Adrenal gland (tissue), 12 donors: ENCODE data around the gene ERICH6B. TPM values are rescaled to one million over a fixed set of nuclear protein-coding genes. Genes with fewer than 3 reads are reported as not detected.

Source experiments
- DNase-seq, 7 donors: peaks; one replicate each; pipeline ENCODE4 v3.0.0-alpha.2; 2019 to 2020
- H3K27ac ChIP-seq, 5 donors: fragments of 200-600 bp; sonication (generic) in 4 of 5; 1 replicate in 3 of 5; 2 replicates in 2 of 5; pipeline versions ENCODE4 v1.5.1 to v1.8.0; 2016 to 2020; ENCODE audit warnings: mild to moderate bottlenecking in 1 of 5
- H3K27me3 ChIP-seq: fragments of 200-600 bp; 2 replicates; pipeline ENCODE4 v1.8.0; 2021
- H3K36me3 ChIP-seq, 2 donors: fragments of 200-600 bp; replicated peaks in 1 of 2; 1 replicate in 1 of 2; 2 replicates in 1 of 2; pipeline versions ENCODE4 v1.5.1 to v1.8.0; 2018 to 2022
- H3K4me1 ChIP-seq, 2 donors: fragments of 200-600 bp; replicated peaks in 1 of 2; 1 replicate in 1 of 2; 2 replicates in 1 of 2; pipeline versions ENCODE4 v1.5.1 to v1.8.0; 2018 to 2021
- H3K4me3 ChIP-seq, 4 donors: fragments of 200-600 bp; sonication (generic) in 3 of 4; one replicate each; pipeline ENCODE4 v1.5.1; 2016 to 2018
- H3K9me3 ChIP-seq, 3 donors: fragments of 200-600 bp; sonication (generic) in 1 of 3; replicated peaks in 1 of 3; 1 replicate in 2 of 3; 2 replicates in 1 of 3; pipeline versions ENCODE4 v1.5.1 to v1.8.0; 2016 to 2021
- CTCF ChIP-seq, 6 experiments: fragments of 450-650 bp in 4 of 6; fragments of 200-600 bp in 2 of 6; sonication (generic) in 1 of 6; IDR thresholded peaks; 1 replicate in 5 of 6; 2 replicates in 1 of 6; pipeline versions ENCODE4 v1.5.1 to v1.8.0; 2016 to 2021; ENCODE audit warnings: antibody characterized with exemption in 6 of 6, mild to moderate bottlenecking in 2 of 6, moderate library complexity in 1 of 6
- POLR2A ChIP-seq, 2 donors: fragments of 450-650 bp; IDR thresholded peaks; one replicate each; pipeline ENCODE4 v1.6.1; 2017; ENCODE audit warnings: antibody characterized with exemption in 2 of 2, mild to moderate bottlenecking in 2 of 2, moderate library complexity in 1 of 2
- WGBS, 4 donors: extraction: QIAGEN DNeasy Blood & Tissue Kit in 2 of 4; methylation state at CpG; one replicate each; pipeline versions ENCODE4 v1.1.5 to v1.1.7; 2013 to 2017; 5-methylcytosine and 5-hydroxymethylcytosine counted together
- intact Hi-C, 2 donors: fragments of 100-400 bp; cut with DNase I; formaldehyde crosslinking; loops; one replicate each; pipeline versions ENCODE4 v1.14.1 to v1.15.0; 2022 to 2023
- polyA plus RNA-seq, 3 donors: library from polyadenylated mRNA; stranded (reverse); fragments of 200-250 nt in 2 of 3; fragments of 350-450 nt in 1 of 3; fragmentation: Illumina TruSeq in 1 of 3; extraction: RNeasy Lipid Tissue Mini Kit (QIAGEN cat#74804) in 1 of 3; gene quantifications; one replicate each; pipeline ENCODE4 v1.2.3, GENCODE V29; 2013 to 2014
- total RNA-seq, 9 donors: library from RNA; depleted of rRNA in 4 of 9; stranded (reverse); fragments of >200 nt in 4 of 9; fragments of 120-200 nt in 1 of 9; fragmentation: NEBNext Ultra II Directional in 1 of 9; extraction: Animal tissue kit (Norgen Biotek cat#: 25700) in 1 of 9; gene quantifications; one replicate each; pipeline versions ENCODE4 v1.1.0 to v1.2.4, GENCODE V29; 2013 to 2023
- donor health status: healthy with polysubstance abuse.
- donor health status: Bipolar disorder and iron deficiency.
- donor health status: DM: yes; HTN: yes; CAD: no.
- donor health status: DM: no; HTN: no; CAD: no.
- donor health status: DM: no; HTN: no; CAD: no.
- donor health status: DM: yes; HTN: yes; CAD: no.

The ERICH6B gene
- total and polyA plus RNA-seq, 12 donors: 0.06 TPM; not detected in 11

GRCh38 chr13:45604892-45605291 lies 10.6 kb downstream of the ERICH6B start:
- no peaks in the 10 kb centered on the region for H3K9me3 ChIP-seq
- no peaks in the 10 kb centered on the region for H3K36me3 ChIP-seq
- intact Hi-C loops: no loop called here
- H3K27me3 ChIP-seq: peaks cover 4% of the 10 kb centered on the region
- 60 to 82% (median 70%) methylated on average over 4 of the region's 4 CpGs for WGBS, 4 donors
- DNase-seq: no peak
- H3K27ac ChIP-seq: no peak overlapping the region
- H3K4me3 ChIP-seq: no peak overlapping the region
- no peaks in the 10 kb centered on the region for H3K4me1 ChIP-seq
- no peak for TF ChIP-seq POLR2A (IDR thresholded peaks at IDR 0.05)
- no peak for TF ChIP-seq CTCF (IDR thresholded peaks at IDR 0.05)

GRCh38 chr13:45603338-45603737 lies 12.2 kb downstream of the ERICH6B start:
- no peaks in the 10 kb centered on the region for H3K36me3 ChIP-seq
- DNase-seq: no peak
- no peak for TF ChIP-seq POLR2A (IDR thresholded peaks at IDR 0.05)
- TF ChIP-seq CTCF (IDR thresholded peaks at IDR 0.05): no peak
- H3K4me1 ChIP-seq: no peaks in the 10 kb centered on the region
- no peaks in the 10 kb centered on the region for H3K9me3 ChIP-seq
- intact Hi-C loops: no loop called here
- no peak overlapping the region for H3K4me3 ChIP-seq
- no peak overlapping the region for H3K27ac ChIP-seq
- H3K27me3 ChIP-seq: peaks cover 4% of the 10 kb centered on the region
- 79 to 88% (median 85%) methylated on average over 4 of the region's 4 CpGs for WGBS, 4 donors

GRCh38 chr13:45602183-45603170 lies 13.1 kb downstream of the ERICH6B start:
- no peak overlapping the region for H3K4me3 ChIP-seq
- no peaks in the 10 kb centered on the region for H3K36me3 ChIP-seq
- no peaks in the 10 kb centered on the region for H3K9me3 ChIP-seq
- no peaks in the 10 kb centered on the region for H3K4me1 ChIP-seq
- DNase-seq: no peak
- H3K27ac ChIP-seq: no peak overlapping the region
- TF ChIP-seq CTCF (IDR thresholded peaks at IDR 0.05): no peak
- TF ChIP-seq POLR2A (IDR thresholded peaks at IDR 0.05): no peak
- 44 to 56% (median 50%) methylated on average over 3 to 4 of the region's 4 CpGs for WGBS, 4 donors
- intact Hi-C loops: no loop called here
- H3K27me3 ChIP-seq: peaks cover 4% of the 10 kb centered on the region

GRCh38 chr13:45601680-45602079 lies 13.9 kb downstream of the ERICH6B start:
- no peak overlapping the region for H3K4me3 ChIP-seq
- H3K36me3 ChIP-seq: no peaks in the 10 kb centered on the region
- peaks cover 4% of the 10 kb centered on the region for H3K27me3 ChIP-seq
- intact Hi-C loops: no loop called here
- DNase-seq: no peak
- 57 to 91% (median 82%) methylated on average over 2 of the region's 2 CpGs for WGBS, 4 donors
- TF ChIP-seq POLR2A (IDR thresholded peaks at IDR 0.05) (no peak), CTCF (IDR thresholded peaks at IDR 0.05) (no peak)
- no peaks in the 10 kb centered on the region for H3K4me1 ChIP-seq
- no peaks in the 10 kb centered on the region for H3K9me3 ChIP-seq
- no peak overlapping the region for H3K27ac ChIP-seq
